DOHH2 (cell line): ENCODE results near the gene SSX4B.
"Not testable (repeated sequence)": the region's sequence is repeated elsewhere in the genome, so short reads cannot be mapped to it uniquely, and the experiment has no call there.

Experiments used
- CTCF ChIP-seq: fragments of 200-600 bp; sonication (generic); IDR thresholded peaks from one replicate; pipeline ENCODE4 v1.5.1; 2014; ENCODE audit warnings: antibody characterized with exemption, mild to moderate bottlenecking, low read depth, low read length; ENCODE audit not compliant: poor library complexity, severe bottlenecking
- EZH2phosphoT487 ChIP-seq: fragments of 200-600 bp; sonication (generic); IDR thresholded peaks from 2 replicates; pipeline ENCODE4 v1.6.1; 2017; ENCODE audit warnings: borderline replicate concordance, mild to moderate bottlenecking, antibody characterized with exemption, low read length, moderate library complexity, mixed read lengths

DNA sequence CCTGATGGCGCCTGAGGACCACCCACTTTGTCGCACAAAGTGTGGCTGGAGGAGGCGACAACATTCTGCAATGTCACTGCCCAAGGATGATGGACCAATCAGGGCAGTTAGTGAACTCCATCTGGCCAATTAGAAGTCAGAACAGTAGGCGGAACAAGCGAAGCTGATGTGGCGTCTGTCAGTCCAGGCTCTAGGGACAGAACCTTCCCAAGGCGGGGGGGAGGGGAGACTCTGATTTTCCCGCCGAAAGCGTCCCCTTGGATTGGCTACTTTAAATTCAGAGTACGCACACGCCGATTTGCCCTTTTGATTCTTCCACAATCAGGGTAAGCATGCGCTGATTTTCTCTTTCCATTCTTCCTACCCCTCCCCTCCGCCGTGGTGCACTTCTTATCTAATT is 28.5 kb downstream of the SSX4B start, which contains the start of gene SSX4:
- not testable (repeated sequence) for TF ChIP-seq CTCF, EZH2phosphoT487
